PC-3 (cell line): ENCODE results near the gene RTN4.

Experiments used
- EZH2phosphoT487 ChIP-seq: fragments of 300-600 bp; sonication (generic); IDR thresholded peaks from 2 replicates; pipeline ENCODE4 v1.6.1; 2018; ENCODE audit warnings: mild to moderate bottlenecking, antibody characterized with exemption, low read length, borderline replicate concordance
- TF ChIP-seq, protein P1 (sequence below): fragments of 300-600 bp; sonication (generic); conservative IDR thresholded peaks from 2 replicates; pipeline ENCODE4 v1.5.1; 2017; ENCODE audit warnings: antibody characterized with exemption, low read depth, mild to moderate bottlenecking, low read length

DNA sequence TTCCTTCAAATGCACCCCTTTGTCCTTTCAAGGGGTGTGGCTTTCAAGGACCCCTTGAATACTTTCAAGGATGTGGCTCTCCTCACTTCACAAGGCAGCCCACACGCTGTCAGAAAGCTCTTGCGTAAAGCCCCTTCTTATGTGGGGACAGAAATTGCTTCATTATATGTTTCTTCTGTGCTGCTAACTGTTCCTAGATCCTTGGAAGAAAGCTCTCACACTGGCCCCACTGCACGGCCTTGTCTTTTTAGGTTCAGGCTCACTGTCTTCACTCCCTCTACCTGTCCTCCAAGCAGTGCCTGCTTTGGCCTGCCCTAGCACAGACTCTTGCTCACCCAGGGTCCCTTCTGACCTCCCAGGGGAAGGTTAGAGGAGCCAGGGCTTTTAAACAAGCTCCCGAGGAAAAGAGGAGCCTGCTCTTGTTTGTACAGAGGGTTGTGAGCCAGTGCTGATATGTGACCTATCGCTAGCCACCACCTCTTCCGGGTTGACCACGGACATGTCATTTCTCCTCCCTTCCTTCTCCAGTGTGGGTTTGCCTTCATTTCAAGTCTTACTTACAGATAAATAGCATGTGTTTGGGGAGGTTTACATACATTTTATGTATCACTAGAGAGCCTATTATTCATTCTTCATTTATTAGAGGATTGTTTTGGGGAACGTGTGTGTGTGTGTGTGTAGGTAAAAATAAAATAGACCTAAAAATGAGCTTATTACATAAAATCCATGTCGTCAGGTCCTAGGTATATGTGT is 94.7 kb downstream of the RTN4 start:
- TF ChIP-seq, protein P1, sequence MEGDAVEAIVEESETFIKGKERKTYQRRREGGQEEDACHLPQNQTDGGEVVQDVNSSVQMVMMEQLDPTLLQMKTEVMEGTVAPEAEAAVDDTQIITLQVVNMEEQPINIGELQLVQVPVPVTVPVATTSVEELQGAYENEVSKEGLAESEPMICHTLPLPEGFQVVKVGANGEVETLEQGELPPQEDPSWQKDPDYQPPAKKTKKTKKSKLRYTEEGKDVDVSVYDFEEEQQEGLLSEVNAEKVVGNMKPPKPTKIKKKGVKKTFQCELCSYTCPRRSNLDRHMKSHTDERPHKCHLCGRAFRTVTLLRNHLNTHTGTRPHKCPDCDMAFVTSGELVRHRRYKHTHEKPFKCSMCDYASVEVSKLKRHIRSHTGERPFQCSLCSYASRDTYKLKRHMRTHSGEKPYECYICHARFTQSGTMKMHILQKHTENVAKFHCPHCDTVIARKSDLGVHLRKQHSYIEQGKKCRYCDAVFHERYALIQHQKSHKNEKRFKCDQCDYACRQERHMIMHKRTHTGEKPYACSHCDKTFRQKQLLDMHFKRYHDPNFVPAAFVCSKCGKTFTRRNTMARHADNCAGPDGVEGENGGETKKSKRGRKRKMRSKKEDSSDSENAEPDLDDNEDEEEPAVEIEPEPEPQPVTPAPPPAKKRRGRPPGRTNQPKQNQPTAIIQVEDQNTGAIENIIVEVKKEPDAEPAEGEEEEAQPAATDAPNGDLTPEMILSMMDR = no peak
- no peak for TF ChIP-seq EZH2phosphoT487
